GM23338 (cell line): ENCODE measurements around the gene MINDY4.

Source experiments
- CREB1 ChIP-seq: fragments of 250-450 bp; sonication (Bioruptor Pico); IDR thresholded peaks from 2 replicates; pipeline ENCODE4 v1.5.0; 2020; ENCODE audit warnings: low read depth, mild to moderate bottlenecking, moderate library complexity
- EZH2 ChIP-seq: fragments of 200-600 bp; sonication (generic); IDR thresholded peaks from one replicate; pipeline ENCODE4 v1.8.0; 2017; ENCODE audit warnings: antibody characterized with exemption, mild to moderate bottlenecking, low read depth; ENCODE audit not compliant: unreplicated experiment
- EZH2phosphoT487 ChIP-seq: fragments of 200-600 bp; sonication (generic); IDR thresholded peaks from one replicate; pipeline ENCODE4 v1.8.1; 2018; ENCODE audit warnings: antibody characterized with exemption; ENCODE audit not compliant: unreplicated experiment
- ZNF114 ChIP-seq: fragments of 250-450 bp; sonication (Bioruptor Pico); IDR thresholded peaks from 2 replicates; pipeline ENCODE4 v1.5.0; 2020; ENCODE audit warnings: mild to moderate bottlenecking, moderate library complexity
- TF ChIP-seq, protein P1 (sequence below), 2 experiments: fragments of 200-600 bp in 1 of 2; sonication (generic) in 1 of 2; conservative IDR thresholded peaks; 2 replicates each; pipeline versions ENCODE4 v1.5.1 to v1.6.1; 2016 to 2017; ENCODE audit warnings: antibody characterized with exemption in 2 of 2, low read depth in 2 of 2, mild to moderate bottlenecking in 2 of 2, moderate library complexity in 1 of 2

DNA sequence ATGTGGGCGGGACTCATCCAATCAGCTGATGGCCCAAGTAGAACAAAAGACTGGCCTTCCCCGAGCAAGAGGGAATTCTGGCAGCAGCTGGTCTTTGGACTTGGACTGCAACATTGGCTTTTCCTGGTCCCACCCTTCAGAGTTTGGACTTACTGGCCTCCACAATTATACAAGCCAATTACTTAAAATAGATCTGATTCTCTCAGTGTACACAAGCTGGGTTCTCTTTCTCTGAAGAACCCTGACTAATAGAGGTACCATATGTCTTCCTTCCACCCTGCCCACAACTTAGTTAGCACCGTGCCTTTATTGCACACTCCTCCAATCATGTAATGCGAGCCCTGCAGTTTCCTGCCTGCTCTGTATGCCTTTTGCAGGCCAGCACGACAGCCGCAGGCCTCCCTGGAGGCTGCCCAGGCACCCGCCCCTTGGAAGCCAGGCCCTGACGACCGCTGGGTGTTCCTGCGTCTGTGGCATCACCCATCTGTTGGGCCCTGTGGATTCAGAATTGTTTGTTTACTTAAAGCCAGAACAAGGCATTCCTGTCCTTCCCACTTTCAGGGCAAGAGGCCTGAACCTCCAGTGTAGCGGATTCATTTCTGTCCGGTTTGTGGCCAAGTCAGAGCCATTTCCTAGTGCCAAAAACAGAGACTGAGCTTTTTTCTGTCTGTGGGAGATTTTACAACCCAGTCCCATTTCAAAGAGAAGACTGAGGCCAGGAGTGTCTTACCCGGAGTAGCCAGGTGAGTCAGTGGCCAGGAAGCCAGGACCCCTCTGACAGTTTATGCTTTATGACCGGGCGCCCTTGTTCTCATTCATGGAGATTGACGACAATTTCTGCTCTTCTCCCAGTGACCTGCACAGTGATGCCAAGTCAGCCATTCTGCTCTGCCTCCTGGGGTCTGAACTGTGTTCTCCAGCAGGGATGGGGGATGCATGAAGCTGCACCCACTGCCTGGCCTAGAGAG, 20.2 kb upstream of the MINDY4 start:
- TF ChIP-seq EZH2 (no peak), ZNF114 (CRISPR knock-in tag) (no peak), EZH2phosphoT487 (no peak), CREB1 (no peak)
- TF ChIP-seq, protein P1, sequence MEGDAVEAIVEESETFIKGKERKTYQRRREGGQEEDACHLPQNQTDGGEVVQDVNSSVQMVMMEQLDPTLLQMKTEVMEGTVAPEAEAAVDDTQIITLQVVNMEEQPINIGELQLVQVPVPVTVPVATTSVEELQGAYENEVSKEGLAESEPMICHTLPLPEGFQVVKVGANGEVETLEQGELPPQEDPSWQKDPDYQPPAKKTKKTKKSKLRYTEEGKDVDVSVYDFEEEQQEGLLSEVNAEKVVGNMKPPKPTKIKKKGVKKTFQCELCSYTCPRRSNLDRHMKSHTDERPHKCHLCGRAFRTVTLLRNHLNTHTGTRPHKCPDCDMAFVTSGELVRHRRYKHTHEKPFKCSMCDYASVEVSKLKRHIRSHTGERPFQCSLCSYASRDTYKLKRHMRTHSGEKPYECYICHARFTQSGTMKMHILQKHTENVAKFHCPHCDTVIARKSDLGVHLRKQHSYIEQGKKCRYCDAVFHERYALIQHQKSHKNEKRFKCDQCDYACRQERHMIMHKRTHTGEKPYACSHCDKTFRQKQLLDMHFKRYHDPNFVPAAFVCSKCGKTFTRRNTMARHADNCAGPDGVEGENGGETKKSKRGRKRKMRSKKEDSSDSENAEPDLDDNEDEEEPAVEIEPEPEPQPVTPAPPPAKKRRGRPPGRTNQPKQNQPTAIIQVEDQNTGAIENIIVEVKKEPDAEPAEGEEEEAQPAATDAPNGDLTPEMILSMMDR (conservative IDR thresholded peaks at IDR 0.05; ENCODE audit: low read depth in 2 of 2): no peak
